Measurements from ENCODE around the gene RASA2.
"Not testable (repeated sequence)": the region's sequence is repeated elsewhere in the genome, so short reads cannot be mapped to it uniquely, and the experiment has no call there.

Gene RASA2

DNA sequence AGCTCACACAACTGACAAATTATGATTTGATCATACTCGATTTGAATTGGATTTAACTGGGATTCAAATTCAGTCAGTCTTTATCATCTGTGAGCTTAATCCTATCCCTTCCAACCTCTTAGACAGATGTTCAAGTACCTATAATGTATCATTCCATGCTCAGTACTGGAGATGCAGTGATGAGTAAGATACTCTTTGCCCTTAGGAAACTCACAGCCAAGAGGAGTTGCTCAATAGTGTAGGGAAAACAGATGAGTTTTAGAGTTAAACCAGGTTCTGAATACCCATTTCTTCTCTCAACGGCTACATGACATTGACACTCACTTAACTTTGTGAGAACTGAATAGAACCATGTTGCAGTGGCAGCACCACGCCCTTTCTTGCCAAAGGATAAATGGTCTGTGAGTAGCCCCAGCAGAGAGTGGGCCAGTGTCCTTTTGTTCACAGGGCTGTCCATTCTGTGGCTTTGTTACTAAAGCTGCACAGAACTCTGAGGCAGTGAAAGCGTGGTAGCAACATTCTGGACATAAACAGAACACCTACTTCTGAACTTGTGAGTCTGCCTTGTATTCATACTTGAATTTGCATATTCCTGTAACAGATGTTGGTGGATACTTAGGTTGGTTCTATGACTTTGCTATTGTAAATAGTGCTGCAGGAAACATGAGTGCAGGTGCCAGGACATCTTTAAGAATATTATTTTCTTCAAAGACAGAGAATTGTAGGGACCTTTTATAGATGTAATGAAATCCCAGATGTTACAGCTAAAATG lies 91.6 kb downstream of the RASA2 start:
- DNase-seq (ENCODE audit: low spot score): no peak

DNA sequence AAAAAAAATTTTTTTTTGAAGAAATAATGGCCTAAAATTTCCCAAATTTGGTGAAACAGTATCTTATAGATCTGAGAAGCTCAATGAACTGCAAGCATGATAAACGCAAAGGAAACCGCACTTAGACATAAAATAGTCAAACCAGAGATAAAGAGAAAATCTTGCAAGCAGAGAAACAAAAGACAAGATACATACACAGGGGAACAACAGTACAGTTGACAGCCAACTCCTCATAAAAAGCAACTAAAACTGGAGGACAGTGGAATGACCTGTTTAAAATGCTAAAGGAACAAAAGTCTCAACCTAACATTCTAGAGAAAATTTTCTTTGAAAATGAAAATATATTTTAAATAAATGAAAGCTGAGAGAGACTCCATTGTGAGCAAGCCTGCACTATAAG lies 107.5 kb downstream of the RASA2 start:
- no peak for DNase-seq (ENCODE audit: low spot score)

DNA sequence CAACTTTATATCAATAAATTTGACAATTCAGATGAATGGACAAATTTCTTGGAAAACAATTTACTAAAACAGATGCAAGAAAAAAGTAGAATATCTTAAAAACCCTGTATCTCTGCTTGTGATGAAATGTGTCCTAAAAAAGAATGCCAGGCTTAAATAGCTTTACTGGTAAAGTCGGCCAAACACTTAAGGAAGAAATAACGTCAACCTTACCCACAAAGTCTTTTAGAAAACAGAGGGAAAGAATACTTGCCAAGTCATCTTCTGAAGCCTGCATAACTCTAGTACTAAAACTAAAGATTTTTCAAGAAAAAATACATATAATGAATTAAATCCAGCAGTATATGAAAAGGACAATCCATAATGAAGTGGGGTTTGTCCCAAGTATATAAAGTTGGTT lies 111.1 kb downstream of the RASA2 start:
- no peak for DNase-seq (ENCODE audit: low spot score)

DNA sequence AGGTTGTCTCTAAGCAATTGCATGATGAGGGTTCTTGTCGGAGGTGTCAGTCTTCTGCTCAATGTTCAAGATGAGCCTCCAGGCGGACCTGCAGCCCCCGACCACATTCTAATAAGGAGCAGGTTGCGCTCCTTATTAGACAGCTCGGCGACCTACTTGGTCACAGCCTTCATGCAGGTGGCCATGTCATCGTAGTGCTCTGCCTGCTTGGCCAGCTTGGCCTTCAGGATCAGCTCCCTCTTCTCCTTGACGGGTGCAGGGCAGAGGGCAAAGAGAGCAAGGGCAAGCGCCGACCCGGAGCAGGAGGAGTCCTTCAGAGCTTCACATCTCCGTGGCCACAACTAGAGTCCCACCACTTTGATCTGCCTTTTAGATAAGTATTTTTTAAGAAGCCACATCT lies 113.5 kb downstream of the RASA2 start:
- no peak for DNase-seq (ENCODE audit: low spot score)

DNA sequence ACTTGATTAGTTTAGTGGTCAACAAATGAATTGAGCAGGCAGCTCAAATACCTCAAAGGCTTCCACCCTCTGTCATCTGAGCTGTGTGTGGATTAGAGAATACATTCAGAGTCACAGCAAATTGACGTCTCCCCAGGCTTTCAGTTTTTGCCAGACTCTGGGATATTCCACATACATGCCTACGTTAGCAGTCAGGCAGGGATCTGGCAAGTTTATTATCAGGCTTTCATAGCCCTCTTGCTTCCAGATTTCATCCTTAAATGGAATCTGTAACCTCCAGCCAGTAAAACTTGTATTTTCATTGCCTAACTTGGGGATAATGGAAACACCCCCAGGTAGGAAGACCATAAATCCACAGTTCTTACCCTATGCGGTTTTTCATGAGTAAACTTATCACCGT lies 115.9 kb downstream of the RASA2 start:
- DNase-seq (ENCODE audit: low spot score): no peak

DNA sequence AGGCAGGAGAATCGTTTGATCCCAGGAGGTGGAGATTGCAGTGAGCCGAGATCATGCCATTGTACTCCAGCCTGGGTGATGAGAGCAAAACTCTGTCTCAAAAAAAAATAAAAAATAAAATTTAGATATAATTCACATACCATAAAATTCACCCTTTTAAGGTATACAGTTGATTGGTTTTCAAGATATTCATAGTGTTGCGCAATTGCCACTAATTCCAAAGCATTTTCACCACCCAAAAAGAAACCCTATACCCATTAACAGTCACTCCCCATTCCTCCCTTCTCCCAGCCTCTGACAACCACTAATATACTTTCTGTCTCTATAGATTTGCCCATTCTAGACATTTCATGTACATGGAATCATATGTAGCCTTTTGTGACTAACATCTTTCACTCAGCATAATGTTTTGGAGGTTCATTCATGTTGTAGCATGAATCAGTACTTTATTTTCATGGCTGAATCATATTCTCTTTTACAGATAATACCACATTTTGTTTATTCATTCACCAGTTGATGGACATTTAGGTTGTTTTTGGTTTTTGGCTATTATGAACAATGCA lies 116.7 kb downstream of the RASA2 start:
- no peak for DNase-seq (ENCODE audit: low spot score)

DNA sequence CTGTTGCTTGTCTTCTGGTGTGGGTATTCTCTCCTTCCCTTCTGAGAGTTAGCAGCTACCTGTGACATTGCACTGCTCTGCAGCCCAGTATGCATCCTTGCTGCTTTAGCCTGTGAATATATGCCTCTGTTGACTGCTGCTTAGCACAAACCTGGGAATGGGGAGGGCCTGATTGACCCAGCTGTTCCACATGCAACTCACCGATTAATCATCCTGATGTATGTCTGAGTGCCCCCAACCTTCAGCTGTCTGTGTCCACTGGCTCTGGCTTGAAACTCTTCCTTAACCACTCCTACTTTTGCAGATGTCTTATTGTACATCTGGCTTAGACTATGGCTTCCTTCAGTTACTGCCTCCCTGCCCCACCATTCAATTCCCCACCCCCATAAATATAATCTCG lies 119.1 kb downstream of the RASA2 start:
- DNase-seq (ENCODE audit: low spot score): no peak

DNA sequence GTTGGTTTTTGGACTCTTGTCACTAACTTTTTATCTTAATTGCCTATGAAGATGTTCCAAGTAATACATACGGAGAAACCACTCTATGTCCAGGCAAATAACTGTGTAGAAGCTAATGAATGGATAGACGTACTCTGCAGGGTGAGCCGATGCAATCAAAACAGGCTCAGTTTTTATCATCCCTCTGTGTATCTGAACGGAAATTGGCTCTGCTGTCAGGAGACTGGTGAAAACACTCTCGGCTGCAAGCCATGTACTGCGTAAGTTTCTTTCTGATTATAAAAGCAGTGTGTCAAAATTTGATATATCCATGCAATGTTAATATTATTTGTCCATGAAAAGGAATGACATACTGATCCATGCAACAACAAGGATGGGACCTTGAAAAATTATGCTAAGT lies 121.6 kb downstream of the RASA2 start:
- DNase-seq (ENCODE audit: low spot score): no peak

DNA sequence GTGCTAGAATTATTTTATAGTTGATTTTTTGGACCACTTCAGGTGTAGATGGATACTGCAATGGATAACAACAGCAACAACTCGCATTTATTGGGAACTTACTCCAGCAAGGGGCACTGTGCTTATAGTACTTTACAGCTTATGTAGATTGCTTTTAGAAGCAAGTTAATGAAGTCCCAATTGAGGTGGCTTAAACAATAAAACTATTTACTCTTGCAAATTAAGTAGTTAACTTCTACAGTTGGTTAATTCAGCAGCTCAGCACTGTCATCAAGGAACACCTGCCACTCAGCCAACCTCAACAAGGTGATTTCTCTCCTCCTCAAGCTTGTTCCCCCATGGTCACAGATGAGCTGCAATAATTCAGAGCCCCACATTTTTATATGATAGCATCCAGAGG lies 124.1 kb downstream of the RASA2 start:
- no peak for DNase-seq (ENCODE audit: low spot score)

DNA sequence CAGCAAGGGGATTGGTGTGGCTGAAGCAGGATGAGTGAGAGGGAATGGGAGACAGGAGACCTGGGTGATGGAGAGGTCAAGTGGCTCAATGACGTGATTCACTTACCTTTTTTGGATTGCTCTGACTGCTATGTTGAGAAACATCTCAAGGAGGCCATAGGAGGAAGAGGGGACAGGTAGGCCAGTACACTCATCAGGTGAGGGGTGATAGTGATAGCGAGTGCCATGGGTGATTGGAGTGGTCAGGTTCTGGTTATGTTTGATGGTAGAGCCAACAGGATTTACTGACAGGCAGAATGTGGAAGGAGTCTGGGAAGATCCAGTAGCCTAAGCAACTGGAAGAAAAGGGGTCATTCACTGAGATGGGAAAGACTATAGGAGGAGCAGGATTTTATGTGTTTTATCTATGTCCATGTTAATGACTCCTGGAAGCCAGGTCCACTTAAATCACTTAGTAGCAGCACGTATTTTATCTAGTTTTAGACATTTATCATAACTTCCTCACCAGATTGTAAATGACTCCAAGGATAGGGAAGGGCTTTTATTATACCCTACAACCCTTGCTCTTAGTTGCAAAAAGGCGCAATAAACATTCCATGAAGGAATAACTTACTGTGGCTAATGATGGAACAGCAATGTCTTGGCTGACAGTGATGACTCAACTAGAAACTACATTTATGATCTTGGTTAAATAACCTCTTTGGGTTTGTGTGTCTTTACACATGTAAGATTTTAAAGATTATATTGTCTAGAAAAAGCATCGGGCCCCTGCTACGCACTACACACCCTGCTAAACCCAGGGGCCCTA lies 131.5 kb downstream of the RASA2 start:
- DNase-seq (ENCODE audit: low spot score): no peak

DNA sequence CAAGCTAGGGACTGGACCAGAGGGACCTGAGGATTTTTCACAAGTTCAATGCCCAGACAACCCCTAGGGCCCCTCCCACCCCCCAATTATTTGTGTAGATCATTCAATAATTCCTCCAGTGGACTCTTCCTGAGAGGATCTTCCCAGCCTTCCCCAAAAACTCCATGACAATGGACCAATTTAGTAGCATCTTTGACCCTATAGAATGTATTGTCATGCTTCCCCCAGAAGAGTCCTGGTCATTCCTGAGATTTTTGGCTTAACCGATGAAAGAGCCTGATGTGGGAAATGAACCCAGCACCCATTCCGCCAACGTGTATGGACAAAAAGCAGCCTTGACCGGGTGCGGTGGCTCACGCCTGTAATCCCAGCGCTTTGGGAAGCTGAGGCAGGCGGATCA lies 132.1 kb downstream of the RASA2 start:
- DNase-seq (ENCODE audit: low spot score): no peak

DNA sequence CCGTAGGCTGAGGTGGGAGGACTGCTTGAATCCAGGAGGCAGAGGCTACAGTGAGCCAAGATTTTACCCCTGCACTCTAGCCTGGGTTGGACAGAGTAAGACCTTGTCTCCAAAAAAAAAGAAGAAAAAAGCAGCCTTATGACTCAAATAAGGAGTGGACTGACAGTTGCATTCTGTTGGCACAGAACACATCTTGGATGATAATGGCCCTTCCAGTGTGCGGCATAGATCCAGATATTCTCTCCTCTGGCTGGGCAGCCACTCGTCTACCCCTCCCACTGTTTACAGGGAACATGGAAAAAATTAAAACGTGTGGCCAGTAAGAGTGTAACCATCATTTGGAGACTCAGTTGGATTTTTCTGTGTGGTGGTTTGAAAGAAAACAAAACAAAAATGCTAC lies 132.6 kb downstream of the RASA2 start:
- DNase-seq (ENCODE audit: low spot score): no peak

DNA sequence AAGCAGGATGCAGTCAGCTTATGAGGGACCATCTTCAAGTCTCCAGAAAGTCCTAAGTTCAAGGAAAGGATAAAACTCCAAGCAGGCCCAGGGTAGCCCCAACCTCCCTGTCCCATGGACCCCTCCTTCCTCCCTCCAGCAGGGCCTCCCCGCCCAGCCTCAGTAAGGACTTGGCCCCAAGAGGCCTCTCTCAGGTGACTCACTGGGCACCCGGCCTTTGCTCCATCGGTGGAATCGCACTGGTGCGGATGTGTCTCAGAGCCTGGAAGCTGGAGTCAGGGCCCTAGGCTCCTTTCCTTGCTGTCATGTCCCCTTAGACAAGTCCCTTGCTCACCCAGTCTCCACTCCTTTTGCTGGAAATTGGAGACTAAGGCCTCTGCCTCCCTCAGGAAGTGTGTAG lies 136.9 kb downstream of the RASA2 start:
- no peak for DNase-seq (ENCODE audit: low spot score)

DNA sequence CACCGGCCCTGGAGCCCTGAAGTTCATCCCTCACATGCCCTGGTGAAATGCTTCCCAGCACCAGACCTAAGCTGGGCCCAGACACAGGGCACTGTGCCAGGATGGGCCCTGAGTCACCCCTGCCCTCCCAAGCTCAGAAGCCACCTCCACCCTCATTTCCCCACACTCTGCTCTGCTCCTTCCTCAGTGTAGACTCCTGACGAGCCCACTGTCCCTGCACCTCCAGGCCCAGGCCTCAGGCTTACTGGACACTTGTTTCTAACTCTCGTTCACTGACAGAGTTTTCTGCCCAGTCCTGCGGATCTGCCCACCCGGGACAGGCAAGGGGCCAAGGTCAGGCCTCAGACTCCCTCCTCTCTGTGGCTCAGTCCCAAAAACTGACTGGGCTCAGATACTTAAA lies 138.7 kb downstream of the RASA2 start:
- no peak for DNase-seq (ENCODE audit: low spot score)

DNA sequence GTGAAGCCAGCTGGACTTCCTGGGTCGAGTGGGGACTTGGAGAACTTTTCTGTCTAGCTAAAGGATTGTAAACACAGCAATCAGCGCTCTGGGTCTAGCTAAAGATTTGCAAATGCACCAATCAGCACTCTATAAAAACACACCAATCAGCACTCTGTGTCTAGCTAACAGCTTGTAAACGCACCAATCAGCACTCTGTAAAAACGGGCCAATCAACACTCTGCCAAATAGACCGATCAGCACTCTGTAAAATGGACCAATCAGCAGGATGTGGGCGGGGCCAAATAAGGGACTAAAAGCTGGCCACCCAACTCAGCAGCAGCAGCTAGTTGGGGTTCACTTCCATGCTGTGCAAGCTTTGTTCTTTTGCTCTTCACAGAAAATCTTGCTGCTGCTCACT lies 141.5 kb downstream of the RASA2 start:
- DNase-seq (ENCODE audit: low spot score): not testable (repeated sequence)

DNA sequence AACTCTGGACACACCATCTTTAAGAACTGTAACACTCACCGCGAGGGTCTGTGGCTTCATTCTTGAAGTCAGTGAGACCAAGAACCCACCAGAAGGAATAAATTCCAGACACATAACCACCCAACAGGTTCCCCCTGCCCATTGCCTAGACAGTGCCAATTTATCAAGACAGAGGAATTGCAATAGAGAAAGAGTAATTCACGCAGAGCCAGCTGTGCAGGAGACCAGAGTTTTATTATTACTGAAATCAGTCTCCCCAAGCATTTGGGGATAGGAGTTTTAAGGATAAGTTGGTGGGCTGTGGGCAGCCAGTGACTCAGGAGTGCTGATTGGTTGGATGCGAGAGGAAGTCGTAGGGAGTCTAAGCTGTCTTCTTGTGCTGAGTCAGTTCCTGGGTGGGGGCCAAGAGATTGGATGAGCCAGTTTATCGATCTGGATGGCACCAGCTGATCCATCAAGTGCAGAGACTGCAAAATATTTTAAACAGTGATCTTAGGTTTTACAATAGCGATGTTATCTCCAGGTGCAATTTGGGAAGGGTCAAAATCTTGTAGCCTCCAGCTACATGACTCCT lies 142.1 kb downstream of the RASA2 start:
- not testable (repeated sequence) for DNase-seq (ENCODE audit: low spot score)

DNA sequence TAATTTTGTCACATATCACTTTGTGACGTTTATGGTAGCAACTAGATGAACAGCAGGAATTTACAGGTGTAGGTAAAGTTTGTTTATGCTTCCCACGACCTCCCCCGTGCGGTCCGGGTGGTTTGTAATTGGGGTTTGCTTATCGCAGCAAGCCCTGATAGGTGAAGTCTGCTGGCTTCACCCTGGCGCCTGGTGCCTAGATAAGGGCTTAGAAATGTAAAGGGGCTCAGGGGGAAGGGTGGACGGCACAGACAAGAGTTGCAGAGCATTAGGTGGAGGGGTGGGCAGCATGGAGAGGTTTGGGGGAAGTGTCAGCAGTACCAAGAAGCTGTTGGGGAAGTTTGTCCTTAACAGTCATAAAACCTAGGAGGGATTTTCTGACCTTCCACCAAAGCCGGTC lies 143.1 kb downstream of the RASA2 start:
- no peak for DNase-seq (ENCODE audit: low spot score)

DNA sequence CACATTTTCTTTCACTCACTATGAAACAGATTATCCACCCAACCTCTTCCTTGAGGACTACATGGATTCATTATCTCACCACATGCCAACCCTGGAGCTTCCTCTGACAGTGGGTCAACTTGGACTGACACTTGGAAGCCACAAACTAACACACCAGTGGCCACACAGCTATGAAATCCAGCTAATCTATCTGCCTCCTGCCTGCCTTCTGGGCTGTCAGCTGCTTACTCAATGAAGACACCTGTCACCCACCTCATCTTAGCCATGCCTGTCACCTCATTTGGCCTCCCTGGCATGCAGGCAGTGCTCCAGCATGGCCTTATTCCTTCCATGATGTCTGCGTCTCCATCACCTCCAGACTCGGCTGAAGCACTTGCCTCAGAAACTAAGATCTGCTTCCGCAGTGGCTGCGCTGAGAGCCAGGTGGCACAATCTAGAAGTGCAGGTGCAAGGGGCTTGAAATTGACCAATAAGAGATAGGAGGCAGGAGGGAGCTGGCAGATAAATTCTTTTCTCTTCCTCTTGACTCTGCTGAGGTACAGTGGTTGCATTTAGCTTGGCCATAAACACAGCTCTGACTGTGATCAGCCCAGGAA lies 146.1 kb downstream of the RASA2 start:
- no peak for DNase-seq (ENCODE audit: low spot score)

DNA sequence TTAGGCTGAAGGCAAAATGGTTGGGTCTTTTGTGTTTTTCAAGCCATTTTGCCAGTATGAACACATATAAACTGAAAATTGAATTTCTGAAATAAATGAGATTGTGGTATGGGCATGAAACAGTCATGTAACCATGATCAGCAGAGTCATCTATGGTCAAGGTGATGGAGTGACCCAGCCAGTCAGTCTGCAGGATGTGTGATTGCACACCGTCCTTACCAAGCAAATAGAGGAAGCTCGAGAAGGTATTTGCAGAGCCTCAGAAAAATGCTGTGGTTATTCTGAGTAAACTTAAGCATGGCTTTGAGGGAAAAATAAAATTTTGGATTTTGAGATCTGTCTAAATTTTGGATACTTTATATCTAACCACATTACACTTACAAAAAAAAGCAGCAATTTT lies 155.4 kb downstream of the RASA2 start:
- DNase-seq (ENCODE audit: low spot score): no peak

DNA sequence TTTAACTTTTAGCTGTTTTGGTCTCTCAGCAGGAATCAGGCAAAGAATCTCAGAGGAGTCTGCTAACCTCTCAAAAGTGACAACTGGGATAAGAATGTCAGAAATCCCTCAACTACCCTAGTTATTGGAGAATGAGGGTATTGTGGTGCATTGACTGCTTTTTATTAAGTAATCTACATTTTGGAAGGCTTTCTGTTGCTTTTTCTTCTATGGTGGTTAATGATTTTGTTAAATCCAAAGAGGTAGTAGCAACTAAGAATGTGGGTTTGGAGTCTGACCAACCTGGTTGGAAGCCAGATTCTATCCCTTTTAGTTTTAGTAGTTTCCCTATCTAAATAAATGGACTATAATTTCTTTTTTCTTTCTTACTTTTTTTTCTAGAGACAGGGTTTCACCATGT lies 156.6 kb downstream of the RASA2 start:
- DNase-seq (ENCODE audit: low spot score): no peak

DNA sequence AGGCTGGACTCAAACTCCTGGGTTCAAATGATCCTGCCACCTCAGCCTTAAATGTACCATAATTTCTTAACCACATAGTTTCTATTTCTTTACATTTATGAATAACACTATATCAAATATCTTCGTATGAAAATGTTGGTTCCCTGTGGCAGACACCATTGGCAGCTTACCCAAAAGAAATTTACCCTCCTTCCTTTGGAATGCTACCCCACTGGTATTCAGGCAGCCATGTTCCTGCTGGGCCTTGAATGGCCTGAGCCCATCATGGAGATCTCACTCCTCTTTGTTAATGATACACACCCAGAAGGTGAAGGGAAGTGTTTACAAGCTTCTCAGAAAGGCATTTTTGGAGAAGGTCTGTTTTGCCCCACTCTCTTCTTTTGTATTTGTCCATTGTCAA lies 157.0 kb downstream of the RASA2 start:
- no peak for DNase-seq (ENCODE audit: low spot score)

DNA sequence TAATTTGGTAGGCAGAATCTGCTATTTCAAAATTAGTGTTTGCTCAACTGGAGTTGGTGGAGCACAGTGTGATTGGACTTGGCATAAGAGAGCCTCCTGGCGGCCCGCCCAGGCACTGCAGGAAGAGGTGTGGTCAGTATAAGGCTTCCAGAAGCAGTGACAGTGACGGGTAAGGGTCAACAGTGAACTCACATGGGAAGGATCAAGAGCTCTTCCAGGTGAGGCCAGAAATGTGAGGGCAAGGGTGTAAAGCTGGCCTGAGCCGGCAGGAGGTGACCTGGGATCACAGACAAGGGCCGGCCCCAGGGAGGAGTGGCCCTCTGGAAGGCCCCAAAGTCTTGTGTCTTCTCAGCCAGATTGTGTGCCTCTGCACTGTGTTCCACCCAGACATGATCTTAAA lies 158.1 kb downstream of the RASA2 start:
- peak; percentile 36 for DNase-seq (ENCODE audit: low spot score)

Measured in SW480 (cell line).